ENCODE data around the gene PDCD6IP.

DNA sequence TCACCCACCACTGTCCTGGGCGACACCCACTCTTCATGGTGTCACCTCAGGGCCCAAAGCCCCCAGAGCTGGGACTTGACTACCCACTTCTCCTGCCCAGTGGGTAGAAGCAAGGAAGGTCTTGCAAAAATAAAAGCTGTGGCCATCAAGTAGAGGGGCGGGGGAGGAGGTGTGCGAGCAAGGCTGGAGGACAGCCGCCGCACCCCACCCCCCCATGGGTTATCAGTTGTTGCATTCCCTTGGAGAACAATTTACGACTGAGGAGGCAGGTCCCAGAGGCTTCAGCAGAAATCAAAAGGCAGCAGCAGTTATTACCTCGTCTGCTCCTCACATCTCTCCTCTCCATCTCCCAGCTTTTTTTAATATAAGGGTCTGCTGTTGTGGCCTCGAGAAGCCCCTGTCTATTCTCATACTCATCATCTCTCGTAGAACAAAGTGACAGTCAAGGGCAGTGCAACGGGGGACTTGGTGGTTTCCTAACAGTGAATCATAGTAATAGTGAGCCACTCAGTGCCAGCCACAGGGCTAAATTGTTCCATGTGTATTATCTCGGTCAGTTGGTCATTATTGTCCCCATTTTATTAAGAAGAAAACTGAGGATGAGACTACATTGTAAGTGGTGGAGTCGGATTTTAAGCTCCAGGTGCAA, 116.4 kb downstream of the PDCD6IP start:
- TF ChIP-seq, protein P1, sequence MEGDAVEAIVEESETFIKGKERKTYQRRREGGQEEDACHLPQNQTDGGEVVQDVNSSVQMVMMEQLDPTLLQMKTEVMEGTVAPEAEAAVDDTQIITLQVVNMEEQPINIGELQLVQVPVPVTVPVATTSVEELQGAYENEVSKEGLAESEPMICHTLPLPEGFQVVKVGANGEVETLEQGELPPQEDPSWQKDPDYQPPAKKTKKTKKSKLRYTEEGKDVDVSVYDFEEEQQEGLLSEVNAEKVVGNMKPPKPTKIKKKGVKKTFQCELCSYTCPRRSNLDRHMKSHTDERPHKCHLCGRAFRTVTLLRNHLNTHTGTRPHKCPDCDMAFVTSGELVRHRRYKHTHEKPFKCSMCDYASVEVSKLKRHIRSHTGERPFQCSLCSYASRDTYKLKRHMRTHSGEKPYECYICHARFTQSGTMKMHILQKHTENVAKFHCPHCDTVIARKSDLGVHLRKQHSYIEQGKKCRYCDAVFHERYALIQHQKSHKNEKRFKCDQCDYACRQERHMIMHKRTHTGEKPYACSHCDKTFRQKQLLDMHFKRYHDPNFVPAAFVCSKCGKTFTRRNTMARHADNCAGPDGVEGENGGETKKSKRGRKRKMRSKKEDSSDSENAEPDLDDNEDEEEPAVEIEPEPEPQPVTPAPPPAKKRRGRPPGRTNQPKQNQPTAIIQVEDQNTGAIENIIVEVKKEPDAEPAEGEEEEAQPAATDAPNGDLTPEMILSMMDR (IDR thresholded peaks at IDR 0.05): no peak
- no peak for TF ChIP-seq POLR2A (IDR thresholded peaks at IDR 0.05)
